K562 (cell line): ENCODE results near the gene SEMA6B. TPM values are rescaled to one million over a fixed set of nuclear protein-coding genes. Genes with fewer than 3 reads are reported as not detected.

Experiments
- FOS ChIP-seq: IDR thresholded peaks from 3 replicates; pipeline ENCODE4 v1.6.1; 2011; ENCODE audit not compliant: insufficient read length; ENCODE audit errors: extremely low read depth
- HINFP ChIP-seq: fragments of 450-650 bp; conservative IDR thresholded peaks from 2 replicates; pipeline ENCODE4 v1.6.1; 2016; ENCODE audit warnings: missing genetic modification characterization, low read depth, mild to moderate bottlenecking, control low read depth, missing compliant biosample characterization
- MCM5 ChIP-seq: fragments of 450-650 bp; IDR thresholded peaks from 2 replicates; pipeline ENCODE4 v1.6.1; 2016; ENCODE audit warnings: low read depth
- MCM7 ChIP-seq, 2 experiments: fragments of 450-650 bp; IDR thresholded peaks; 2 replicates each; pipeline ENCODE4 v1.6.1; 2016 to 2018
- MIER1 ChIP-seq: fragments of 450-650 bp; IDR thresholded peaks from 2 replicates; pipeline ENCODE4 v1.6.1; 2016; ENCODE audit warnings: antibody characterized with exemption, mild to moderate bottlenecking, low read depth
- NR4A1 ChIP-seq, 2 experiments: fragments of 250-450 bp in 1 of 2; fragments of 450-650 bp in 1 of 2; sonication (Bioruptor Pico) in 1 of 2; IDR thresholded peaks; 2 replicates each; pipeline versions ENCODE4 v1.4.0 to v1.6.1; 2016 to 2020; ENCODE audit warnings: mild to moderate bottlenecking in 2 of 2, missing compliant biosample characterization in 1 of 2, missing genetic modification characterization in 1 of 2, moderate library complexity in 1 of 2
- PHB ChIP-seq: fragments of 250-450 bp; sonication (Bioruptor Pico); IDR thresholded peaks from 2 replicates; pipeline ENCODE4 v1.5.0; 2021
- PTBP1 ChIP-seq: fragments of 200-400 bp; formaldehyde crosslinking; IDR thresholded peaks from 2 replicates; pipeline ENCODE4 v1.6.1; 2017; ENCODE audit warnings: low read depth, low read length
- RBM25 ChIP-seq: fragments of 200-400 bp; formaldehyde crosslinking; IDR thresholded peaks from 2 replicates; pipeline ENCODE4 v1.6.1; 2018; ENCODE audit warnings: low read length, low read depth, moderate library complexity; ENCODE audit not compliant: severe bottlenecking
- SMARCE1 ChIP-seq: fragments of 450-650 bp; IDR thresholded peaks from 2 replicates; pipeline ENCODE4 v1.7.1; 2016; ENCODE audit warnings: mild to moderate bottlenecking
- TAF7 ChIP-seq: fragments of 450-650 bp; IDR thresholded peaks from 2 replicates; pipeline ENCODE4 v1.6.1; 2016; ENCODE audit warnings: missing genetic modification characterization, missing compliant biosample characterization
- TSHZ1 ChIP-seq: fragments of 250-450 bp; sonication (Bioruptor Pico); IDR thresholded peaks from 2 replicates; pipeline ENCODE4 v1.4.0; 2020; ENCODE audit warnings: mild to moderate bottlenecking, moderate library complexity
- ZBTB7A ChIP-seq: IDR thresholded peaks from 2 replicates; pipeline ENCODE4 v1.6.1; 2011; ENCODE audit warnings: low read depth, mild to moderate bottlenecking, low read length, moderate library complexity, borderline replicate concordance; ENCODE audit not compliant: control insufficient read depth
- ZNF232 ChIP-seq: sonication (generic); formaldehyde crosslinking; IDR thresholded peaks from 2 replicates; pipeline ENCODE4 v1.8.0; 2022; ENCODE audit warnings: mild to moderate bottlenecking, missing genetic modification reagents
- ZNF316 ChIP-seq: fragments of 450-650 bp; IDR thresholded peaks from 2 replicates; pipeline ENCODE4 v1.6.1; 2016
- ZNF695 ChIP-seq: fragments of 450-650 bp; formaldehyde crosslinking; IDR thresholded peaks from 2 replicates; pipeline ENCODE4 v1.4.0; 2020; ENCODE audit warnings: mild to moderate bottlenecking, moderate library complexity
- ZNF76 ChIP-seq: fragments of 250-450 bp; sonication (Bioruptor Pico); IDR thresholded peaks from 2 replicates; pipeline ENCODE4 v1.4.0; 2020; ENCODE audit warnings: mild to moderate bottlenecking, moderate library complexity, borderline replicate concordance
- polyA plus RNA-seq, 8 experiments: library from polyadenylated mRNA; depleted of rRNA in 4 of 8; stranded (reverse) in 5 of 8; unstranded in 3 of 8; fragments of >200 nt; fragmentation: Nextera tagmentation in 2 of 8; fragmentation: Illumina TruSeq in 1 of 8; extraction: Ambion mirVana in 2 of 8; extraction: Trizol in 1 of 8; gene quantifications; 2 replicates each; pipeline versions ENCODE4 v1.2.1 to v1.2.3, GENCODE V29; 2011 to 2014; ENCODE audit warnings: inconsistent platforms in 1 of 8, missing spikeins in 1 of 8
- total RNA-seq, 7 experiments: library from RNA; depleted of rRNA in 6 of 7; stranded (reverse); fragments of >200 nt in 6 of 7; fragmentation: Illumina TruSeq in 2 of 7; extraction: Trizol in 2 of 7; gene quantifications; 2 replicates each; pipeline versions ENCODE4 v1.2.1 to v1.2.3, GENCODE V29; 2011 to 2021; ENCODE audit warnings: low replicate concordance in 1 of 7
- TF ChIP-seq, protein P1 (sequence below): sonication (generic); formaldehyde crosslinking; IDR thresholded peaks from 2 replicates; pipeline ENCODE4 v1.8.1; 2023; ENCODE audit warnings: mild to moderate bottlenecking, missing genetic modification reagents
- TF ChIP-seq, protein P2 (sequence below): fragments of 450-650 bp; IDR thresholded peaks from 2 replicates; pipeline ENCODE4 v1.6.1; 2016
- TF ChIP-seq, protein P3 (sequence below): sonication (generic); formaldehyde crosslinking; IDR thresholded peaks from 2 replicates; pipeline ENCODE4 v1.8.0; 2022; ENCODE audit warnings: missing genetic modification reagents, mild to moderate bottlenecking, moderate library complexity, borderline replicate concordance

SEMA6B gene
- total and polyA plus RNA-seq, 9 of the 15 experiments (the other 6 are each of a cell fraction or from before 2014, with no cell fraction given): 0.65 to 4.6 (median 2.5) TPM; not detected in 2

- no peak for TF ChIP-seq TSHZ1 (CRISPR knock-in tag)
- TF ChIP-seq TAF7: no peak
- no peak for TF ChIP-seq SMARCE1
- TF ChIP-seq ZNF316: no peak
- TF ChIP-seq MIER1: no peak
- no peak for TF ChIP-seq NR4A1 (CRISPR knock-in tag; IDR thresholded peaks at IDR 0.05)
- no peak for TF ChIP-seq NR4A1 (tag; IDR thresholded peaks at IDR 0.05)
- no peak for TF ChIP-seq MCM7 (IDR thresholded peaks at IDR 0.05)
- TF ChIP-seq, protein P1, sequence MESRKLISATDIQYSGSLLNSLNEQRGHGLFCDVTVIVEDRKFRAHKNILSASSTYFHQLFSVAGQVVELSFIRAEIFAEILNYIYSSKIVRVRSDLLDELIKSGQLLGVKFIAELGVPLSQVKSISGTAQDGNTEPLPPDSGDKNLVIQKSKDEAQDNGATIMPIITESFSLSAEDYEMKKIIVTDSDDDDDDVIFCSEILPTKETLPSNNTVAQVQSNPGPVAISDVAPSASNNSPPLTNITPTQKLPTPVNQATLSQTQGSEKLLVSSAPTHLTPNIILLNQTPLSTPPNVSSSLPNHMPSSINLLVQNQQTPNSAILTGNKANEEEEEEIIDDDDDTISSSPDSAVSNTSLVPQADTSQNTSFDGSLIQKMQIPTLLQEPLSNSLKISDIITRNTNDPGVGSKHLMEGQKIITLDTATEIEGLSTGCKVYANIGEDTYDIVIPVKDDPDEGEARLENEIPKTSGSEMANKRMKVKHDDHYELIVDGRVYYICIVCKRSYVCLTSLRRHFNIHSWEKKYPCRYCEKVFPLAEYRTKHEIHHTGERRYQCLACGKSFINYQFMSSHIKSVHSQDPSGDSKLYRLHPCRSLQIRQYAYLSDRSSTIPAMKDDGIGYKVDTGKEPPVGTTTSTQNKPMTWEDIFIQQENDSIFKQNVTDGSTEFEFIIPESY: no peak
- peak; percentile 37 for TF ChIP-seq RBM25
- TF ChIP-seq ZNF695 (CRISPR knock-in tag): no peak
- TF ChIP-seq, protein P2, sequence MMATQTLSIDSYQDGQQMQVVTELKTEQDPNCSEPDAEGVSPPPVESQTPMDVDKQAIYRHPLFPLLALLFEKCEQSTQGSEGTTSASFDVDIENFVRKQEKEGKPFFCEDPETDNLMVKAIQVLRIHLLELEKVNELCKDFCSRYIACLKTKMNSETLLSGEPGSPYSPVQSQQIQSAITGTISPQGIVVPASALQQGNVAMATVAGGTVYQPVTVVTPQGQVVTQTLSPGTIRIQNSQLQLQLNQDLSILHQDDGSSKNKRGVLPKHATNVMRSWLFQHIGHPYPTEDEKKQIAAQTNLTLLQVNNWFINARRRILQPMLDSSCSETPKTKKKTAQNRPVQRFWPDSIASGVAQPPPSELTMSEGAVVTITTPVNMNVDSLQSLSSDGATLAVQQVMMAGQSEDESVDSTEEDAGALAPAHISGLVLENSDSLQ: no peak
- no peak for TF ChIP-seq HINFP
- no peak for TF ChIP-seq ZNF76 (CRISPR knock-in tag)
- TF ChIP-seq PHB (CRISPR knock-in tag): no peak
- TF ChIP-seq, protein P3, sequence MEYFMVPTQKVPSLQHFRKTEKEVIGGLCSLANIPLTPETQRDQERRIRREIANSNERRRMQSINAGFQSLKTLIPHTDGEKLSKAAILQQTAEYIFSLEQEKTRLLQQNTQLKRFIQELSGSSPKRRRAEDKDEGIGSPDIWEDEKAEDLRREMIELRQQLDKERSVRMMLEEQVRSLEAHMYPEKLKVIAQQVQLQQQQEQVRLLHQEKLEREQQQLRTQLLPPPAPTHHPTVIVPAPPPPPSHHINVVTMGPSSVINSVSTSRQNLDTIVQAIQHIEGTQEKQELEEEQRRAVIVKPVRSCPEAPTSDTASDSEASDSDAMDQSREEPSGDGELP (CRISPR knock-in tag): 0 out of 2 replicates have a peak, but pooled peaks have one; percentile 12
- no peak for TF ChIP-seq FOS
- TF ChIP-seq ZNF232 (CRISPR knock-in tag): no peak
- TF ChIP-seq PTBP1: 0 out of 2 replicates have a peak, but pooled peaks have one; percentile 45
- 0 out of 2 replicates have a peak, but pooled peaks have one; percentile 32 for TF ChIP-seq ZBTB7A
- no peak for TF ChIP-seq MCM5
These were observed 11.9 kb upstream of the SEMA6B start (continued) for GRCh38 chr19:4571305-4571917.
